ENCODE measurements around the gene ELL2. TPM values are rescaled to one million over a fixed set of nuclear protein-coding genes. Genes with fewer than 3 reads are reported as not detected.

ELL2 gene
- total RNA-seq, 1 experiment from 2014 or later: 11.2 TPM

DNA sequence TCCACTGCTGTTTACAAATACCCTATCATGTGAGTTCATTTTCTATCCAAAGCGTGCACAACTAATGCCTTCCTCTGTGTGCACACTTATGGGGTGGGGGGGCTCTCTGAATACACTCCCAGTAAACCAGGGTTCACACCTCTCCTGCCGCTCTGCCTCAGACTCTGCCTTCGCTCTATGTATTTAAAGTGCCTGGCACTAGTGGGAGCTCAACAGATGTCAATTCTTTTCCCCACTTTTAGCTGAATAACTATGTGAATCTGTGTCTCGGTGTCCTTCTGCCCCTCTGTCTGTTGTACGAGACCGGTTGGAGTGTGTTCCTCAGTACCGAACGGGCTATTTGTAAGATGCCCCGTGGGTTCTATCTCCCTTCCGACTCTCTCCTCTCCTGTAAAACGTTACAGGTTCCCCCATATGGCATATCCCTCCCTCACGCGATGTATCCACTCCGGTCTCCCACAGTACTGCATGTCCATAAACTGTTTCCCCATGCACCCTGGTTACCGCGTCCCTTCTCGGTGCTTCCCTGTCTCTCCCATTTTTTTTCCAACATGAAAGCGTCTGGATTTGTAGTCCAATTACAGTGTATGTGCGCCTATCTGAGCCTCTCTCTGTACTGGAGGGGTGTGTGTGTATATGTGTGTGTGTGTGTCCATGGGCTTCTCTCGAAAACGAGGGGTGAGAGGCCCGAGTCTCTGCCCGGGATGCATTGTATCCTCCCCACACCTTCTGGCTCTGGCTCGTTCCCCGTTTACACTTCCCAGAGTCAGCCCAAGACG is 1.6 kb downstream of the ELL2 start:
- in situ Hi-C loops (cut with HindIII; ENCODE audit: low pct_unique_long_range_greater_than_20kb, low sequenced_read_pairs): no loop called here

DNA sequence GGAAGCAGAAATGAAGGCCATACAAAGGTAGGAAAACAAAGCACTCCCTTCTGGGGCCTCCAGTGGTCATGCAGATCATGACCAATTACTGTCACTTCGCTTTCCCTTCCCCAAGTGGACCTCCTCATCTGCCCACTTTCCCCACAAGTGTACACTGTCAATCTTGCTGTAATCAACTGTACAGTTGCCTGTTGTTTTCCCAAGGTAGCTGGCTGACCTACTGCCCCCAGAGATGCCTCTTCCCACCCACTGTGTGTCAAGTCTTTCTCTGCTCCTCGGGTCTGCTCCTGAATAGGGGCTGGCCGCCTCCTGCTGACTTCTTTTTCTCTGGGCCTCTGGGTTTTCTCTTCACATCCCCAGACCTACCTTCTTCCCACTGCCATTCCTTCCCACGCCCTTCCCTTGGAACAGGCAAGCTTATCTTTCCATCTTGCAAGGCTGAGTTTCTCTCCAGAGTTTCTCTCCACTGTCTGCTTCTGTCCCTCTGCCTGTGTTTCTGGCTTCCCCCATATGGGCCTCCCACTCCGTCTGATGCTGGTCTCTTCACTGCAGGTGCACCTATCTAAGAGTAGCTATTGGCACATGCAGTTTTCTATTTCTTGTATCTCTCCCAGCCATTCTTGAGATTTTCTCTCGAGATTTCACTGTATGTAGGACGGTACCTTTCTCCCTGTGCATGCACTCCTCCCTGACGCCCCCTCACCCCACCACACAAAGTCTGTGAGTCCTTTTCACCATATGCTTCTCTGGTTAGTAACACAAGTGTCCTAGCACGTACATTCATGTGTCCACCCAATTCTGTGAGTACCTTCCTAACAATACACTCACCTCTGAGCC is 2.4 kb downstream of the ELL2 start:
- DNase-seq (ENCODE audit: low read depth, low spot score): no peak
- in situ Hi-C loops (cut with HindIII; ENCODE audit: low pct_unique_long_range_greater_than_20kb, low sequenced_read_pairs): no loop called here

More for the DNA sequence above, 1.6 kb downstream of the ELL2 start:
- DNase-seq (ENCODE audit: low read depth, low spot score): no peak

DNA sequence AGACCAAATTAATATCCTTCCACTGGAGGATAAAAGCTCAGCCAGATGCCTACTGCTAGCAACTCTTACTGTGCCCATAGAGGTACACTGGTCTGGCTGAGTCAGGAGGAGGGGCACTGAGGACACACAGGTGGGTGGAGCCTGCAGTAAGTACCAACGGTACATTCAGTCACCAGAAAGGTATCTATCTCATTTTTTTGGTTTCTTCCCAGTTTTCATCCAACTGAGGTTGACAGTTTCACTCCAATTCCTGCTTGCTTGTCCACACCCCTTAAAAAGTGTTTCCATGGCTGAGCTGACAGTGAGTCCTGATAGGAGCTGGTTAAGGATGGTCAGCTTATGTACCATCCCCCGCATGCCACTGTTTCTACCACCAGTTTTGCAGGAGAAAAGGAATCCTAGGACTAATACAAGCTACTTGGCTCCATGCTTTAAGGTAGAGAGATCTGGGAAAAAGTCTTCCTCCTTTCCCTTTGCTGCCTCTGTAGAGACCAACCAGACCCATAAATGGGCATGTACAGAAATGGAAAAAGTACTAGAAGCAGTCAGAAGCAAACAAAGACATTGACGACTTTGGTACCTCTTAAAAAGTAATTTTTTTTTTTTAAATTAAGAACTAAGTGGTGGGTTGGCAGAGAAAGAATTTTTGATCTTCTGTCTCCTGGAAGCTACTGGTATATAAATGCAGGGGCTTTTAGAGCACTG is 3.2 kb downstream of the ELL2 start:
- in situ Hi-C loops (cut with HindIII; ENCODE audit: low pct_unique_long_range_greater_than_20kb, low sequenced_read_pairs): no loop called here
- no peak for DNase-seq (ENCODE audit: low read depth, low spot score)

DNA sequence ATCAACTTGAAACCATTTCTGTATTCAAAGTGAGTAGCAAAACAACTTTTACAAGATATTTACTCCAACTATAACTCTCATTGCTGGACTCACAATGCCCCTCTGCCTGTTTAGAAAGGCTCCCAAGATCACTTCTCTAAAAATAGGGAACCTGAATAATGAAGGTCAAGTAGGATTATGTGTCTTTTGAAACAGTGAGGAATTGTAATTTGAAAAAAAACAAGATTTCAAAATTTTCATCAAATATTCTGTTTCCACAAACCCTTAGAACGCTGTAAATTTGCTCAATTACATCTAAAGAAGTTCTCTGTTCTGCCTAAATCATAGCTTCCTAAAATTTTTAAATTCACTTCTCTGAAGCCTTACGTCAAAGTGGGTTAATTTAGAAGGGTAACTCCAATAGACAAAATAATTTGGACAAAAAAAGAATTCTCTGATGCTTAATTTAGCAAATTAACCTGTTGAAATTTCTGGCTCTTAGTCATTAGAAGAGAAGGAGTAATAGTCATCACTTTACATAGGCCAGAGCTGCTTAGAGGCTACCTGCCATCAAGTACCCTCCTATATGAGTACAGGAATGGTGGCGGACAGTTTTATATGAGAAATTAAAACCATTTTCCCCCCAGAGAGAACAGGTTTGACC is 4.0 kb downstream of the ELL2 start:
- DNase-seq (ENCODE audit: low read depth, low spot score): no peak
- in situ Hi-C loops (cut with HindIII; ENCODE audit: low pct_unique_long_range_greater_than_20kb, low sequenced_read_pairs): no loop called here

DNA sequence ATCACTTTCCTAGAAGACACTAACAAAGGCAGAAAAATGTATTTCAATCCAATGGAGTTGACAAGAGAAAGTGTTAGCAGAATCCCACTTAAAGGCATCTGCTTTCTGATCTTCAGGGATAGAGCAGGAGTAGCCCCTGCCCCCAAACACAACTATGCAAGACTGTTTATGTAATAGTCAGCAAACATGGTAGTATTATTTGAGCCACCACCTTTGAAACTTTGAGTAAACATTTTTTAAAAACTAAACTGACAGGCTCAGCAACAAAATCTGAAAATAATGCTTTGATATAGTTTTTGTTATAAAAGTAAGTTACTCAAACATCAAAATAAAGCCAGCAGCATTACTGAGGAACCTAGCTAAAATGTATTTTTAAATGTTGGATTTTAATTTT is 4.8 kb downstream of the ELL2 start:
- DNase-seq (ENCODE audit: low read depth, low spot score): no peak
- in situ Hi-C loops (cut with HindIII; ENCODE audit: low pct_unique_long_range_greater_than_20kb, low sequenced_read_pairs): no loop called here

DNA sequence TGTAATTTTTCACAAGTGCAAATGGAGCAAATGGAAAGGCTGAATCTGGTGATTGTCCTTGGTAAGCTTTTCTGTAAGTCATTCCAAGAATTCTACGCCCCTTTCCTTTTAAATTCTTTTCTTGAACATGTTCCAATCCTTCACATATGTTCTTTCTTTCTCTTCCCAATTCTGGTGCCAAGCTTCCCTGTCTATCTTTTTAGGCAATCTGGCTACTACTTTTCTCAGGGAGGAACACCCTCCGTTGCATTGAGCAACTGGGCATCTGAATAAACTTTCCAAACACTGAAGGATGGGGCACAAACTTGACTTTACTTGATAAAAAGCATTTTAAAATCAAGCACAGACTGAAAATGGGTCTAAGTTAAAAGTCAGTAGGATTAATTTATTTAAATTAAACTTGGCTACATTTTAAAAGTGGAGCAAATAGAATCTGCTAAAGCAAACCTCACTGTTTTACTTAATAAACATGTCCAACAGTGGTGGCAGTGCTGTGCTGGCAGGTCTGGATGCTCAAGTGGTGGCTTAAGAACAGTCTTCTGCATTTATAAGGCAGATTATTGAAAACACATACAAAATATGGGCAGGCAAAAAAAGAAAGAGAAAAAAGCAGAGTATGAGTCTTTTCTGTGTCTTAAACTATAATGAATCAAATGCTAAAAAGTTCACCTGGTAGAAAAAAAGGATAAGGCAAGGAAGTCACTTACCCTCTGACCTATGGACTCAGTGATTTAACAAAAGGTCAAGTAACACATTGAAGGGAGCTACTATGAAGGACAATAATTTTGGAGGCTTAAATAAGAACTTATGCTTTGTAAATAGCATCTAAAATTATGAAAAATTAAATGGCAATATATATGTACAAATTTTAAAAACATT is 5.4 kb downstream of the ELL2 start:
- DNase-seq (ENCODE audit: low read depth, low spot score): no peak
- in situ Hi-C loops (cut with HindIII; ENCODE audit: low pct_unique_long_range_greater_than_20kb, low sequenced_read_pairs): no loop called here

DNA sequence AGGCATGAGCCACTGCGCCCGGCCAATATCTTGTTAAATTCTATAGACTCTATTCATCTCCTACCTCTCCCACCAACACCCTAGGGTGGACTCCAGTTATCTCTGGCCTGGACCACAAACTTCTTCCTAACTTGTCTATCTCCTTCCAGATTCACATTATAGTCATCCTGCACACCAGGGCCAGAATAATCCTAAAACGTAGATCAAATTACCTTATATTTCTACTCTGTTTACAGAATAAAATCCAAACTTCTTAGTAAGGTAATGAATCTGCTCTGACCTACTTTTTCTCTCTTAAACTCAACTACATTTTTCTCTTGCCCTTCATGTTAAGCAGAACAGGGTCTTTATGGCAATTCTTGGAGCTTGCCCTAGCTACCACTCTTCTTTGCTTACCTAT is 6.9 kb downstream of the ELL2 start:
- DNase-seq (ENCODE audit: low read depth, low spot score): no peak
- in situ Hi-C loops (cut with HindIII; ENCODE audit: low pct_unique_long_range_greater_than_20kb, low sequenced_read_pairs): no loop called here

DNA sequence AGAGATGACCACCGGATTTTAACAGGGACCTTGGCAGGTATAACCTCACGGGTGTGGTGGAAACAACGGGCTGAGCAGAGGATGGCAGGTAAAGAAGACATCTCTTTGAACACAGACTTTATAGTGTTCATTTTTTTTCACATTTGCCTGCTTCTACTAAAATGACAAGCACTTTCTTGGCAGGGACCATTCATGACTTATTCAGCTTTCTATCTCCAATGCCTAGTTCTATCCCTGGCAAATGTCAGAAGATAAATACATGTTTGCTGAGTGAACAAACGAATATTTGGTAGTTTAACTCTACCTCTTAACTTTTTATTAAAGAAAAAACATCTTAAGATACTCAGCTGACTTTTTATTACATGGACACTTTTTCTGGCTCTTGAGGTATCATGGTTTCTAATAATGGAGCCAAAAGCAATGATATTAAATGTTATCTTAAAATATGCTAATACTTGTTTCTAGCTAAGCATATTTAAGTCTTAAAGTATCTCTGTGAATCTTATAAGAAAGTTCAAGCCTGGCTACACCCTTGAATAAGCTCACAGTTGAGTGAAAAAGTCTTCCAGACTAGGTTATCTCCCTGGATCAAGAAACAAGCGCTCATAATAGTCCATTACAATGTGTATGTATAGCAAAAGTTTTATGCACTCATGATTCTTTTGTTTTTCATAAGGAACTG is 8.5 kb downstream of the ELL2 start:
- in situ Hi-C loops (cut with HindIII; ENCODE audit: low pct_unique_long_range_greater_than_20kb, low sequenced_read_pairs): no loop called here
- no peak for DNase-seq (ENCODE audit: low read depth, low spot score)

DNA sequence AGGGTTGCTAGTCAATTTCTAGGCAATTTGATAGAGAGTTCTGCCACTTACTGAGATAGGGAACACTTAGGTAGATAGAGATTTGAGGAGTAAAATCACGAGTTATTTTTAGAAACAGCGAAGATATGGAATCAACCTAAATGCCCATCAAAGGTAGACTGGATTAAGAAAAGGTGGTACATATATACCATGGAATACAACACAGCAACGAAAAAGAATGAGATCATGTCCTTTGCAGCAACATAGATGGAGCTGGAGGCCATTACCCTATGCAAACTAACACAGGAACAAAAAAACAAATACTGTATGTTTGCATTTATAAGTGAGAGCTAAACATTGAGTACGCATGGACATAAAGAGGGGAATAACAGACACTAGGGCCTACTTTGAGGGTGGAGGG is 9.7 kb downstream of the ELL2 start:
- DNase-seq (ENCODE audit: low read depth, low spot score): no peak
- in situ Hi-C loops (cut with HindIII; ENCODE audit: low pct_unique_long_range_greater_than_20kb, low sequenced_read_pairs): no loop called here

DNA sequence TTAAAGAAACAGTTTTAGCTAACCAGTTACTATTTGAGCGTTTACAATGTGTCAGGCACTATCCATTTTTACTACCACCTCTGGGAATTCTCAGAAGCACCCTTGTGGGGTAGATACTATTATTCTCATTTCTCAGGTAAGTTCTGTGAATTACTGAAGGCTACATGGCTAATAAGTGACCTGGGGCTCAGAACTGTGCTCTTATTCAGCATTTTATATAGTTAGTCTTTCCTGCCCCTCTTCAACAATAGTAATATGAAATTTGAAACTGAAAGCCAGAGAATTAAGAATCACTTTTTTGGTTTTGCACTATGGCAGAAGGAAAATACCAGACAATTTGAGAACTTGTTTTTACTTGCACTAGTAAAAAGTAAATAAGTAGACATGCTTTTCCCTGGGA is 11.8 kb downstream of the ELL2 start:
- in situ Hi-C loops (cut with HindIII; ENCODE audit: low pct_unique_long_range_greater_than_20kb, low sequenced_read_pairs): no loop called here
- DNase-seq (ENCODE audit: low read depth, low spot score): no peak

DNA sequence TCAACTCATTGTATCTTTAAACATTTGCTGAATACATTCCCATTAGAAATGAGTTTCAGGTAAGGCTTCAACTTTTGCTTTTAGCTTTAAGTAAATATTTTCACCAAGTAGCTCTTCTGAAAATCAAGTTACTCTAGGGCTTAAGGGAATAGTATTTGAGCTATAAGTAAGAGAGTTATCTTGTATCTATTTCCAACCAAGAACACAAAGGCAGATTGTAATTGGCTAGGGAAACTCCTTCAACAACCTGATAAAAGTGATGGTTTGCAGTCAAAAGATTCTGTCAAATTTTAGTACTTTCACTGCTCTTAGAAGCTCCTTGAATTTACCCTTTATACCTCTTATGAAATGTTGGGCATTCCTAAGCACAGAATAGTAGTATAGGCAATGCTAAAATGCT is 13.0 kb downstream of the ELL2 start:
- in situ Hi-C loops (cut with HindIII; ENCODE audit: low pct_unique_long_range_greater_than_20kb, low sequenced_read_pairs): no loop called here
- DNase-seq (ENCODE audit: low read depth, low spot score): no peak

DNA sequence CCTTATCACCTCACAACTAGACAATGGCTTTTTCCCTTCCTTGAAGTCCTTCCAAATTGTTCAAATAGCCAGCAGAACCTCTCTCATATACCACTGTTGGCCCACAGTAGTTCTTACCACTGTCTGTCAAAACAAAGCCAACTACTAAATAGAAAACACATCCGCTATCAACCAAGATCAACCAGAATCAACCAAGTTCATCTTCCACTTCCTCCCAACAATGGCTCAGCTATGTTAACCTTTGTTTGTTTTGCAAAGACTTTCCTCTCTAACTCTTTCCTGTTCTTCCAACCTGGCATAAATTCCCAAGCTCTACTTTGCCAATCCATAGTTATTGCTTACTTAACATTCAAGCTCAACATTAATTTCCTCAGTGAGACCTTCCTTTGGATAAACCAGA is 15.2 kb downstream of the ELL2 start:
- in situ Hi-C loops (cut with HindIII; ENCODE audit: low pct_unique_long_range_greater_than_20kb, low sequenced_read_pairs): no loop called here
- DNase-seq (ENCODE audit: low read depth, low spot score): no peak

DNA sequence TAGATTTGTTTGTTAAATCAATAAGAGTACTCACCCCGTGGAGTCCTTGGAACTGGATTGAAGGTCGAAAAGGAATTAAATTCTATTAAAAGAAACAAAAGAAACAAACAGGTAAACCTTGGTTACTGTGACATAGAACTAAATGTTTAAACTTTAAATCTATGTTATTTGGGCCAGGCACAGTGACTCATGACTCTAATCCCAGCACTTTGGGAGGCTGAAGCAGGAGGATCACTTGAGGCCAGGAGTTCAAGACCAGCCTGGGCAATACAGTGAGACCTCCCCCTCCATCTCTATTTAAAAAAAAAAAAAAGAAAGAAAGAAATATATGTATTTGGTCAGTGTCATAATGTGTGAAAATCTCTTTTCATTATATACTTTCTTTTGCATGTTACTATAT is 18.7 kb downstream of the ELL2 start:
- DNase-seq (ENCODE audit: low read depth, low spot score): no peak
- in situ Hi-C loops (cut with HindIII; ENCODE audit: low pct_unique_long_range_greater_than_20kb, low sequenced_read_pairs): no loop called here

DNA sequence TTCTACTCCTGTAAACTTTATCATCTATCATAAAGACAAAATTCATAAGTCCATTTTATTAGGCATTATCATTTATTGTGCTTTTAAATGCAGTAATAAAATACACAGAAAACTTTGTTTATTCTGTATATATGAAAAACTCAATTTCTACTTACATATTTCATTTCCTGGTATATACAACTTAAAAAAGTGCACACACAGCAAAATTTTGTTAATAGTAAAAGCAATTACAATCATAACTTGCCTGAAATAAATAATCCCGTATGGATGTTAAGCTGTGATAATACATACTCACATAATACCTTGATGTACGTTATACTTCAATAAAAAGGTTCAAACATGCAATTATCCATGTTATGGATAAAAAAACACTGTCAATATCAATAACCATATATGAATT is 19.2 kb downstream of the ELL2 start:
- no peak for DNase-seq (ENCODE audit: low read depth, low spot score)
- in situ Hi-C loops (cut with HindIII; ENCODE audit: low pct_unique_long_range_greater_than_20kb, low sequenced_read_pairs): no loop called here

DNA sequence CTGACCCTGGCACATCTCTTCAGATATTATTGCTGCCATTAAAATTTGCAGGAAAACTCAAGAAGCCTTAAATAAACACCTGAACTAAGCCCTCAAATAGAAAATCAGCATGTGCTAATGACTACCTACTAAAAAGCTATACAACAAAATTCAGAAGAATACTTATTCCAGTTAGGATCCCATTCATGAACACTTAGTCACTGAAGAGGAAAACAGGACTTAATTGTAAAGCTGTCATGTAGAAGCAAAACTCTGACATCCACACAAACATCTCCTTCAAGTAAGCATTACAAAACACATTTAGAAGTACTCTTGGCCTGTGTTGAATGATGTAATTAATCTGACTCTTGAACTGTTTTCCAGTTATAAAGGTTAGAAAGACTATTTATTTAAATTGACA is 19.9 kb downstream of the ELL2 start:
- in situ Hi-C loops (cut with HindIII; ENCODE audit: low pct_unique_long_range_greater_than_20kb, low sequenced_read_pairs): no loop called here
- DNase-seq (ENCODE audit: low read depth, low spot score): peak; percentile 15

DNA sequence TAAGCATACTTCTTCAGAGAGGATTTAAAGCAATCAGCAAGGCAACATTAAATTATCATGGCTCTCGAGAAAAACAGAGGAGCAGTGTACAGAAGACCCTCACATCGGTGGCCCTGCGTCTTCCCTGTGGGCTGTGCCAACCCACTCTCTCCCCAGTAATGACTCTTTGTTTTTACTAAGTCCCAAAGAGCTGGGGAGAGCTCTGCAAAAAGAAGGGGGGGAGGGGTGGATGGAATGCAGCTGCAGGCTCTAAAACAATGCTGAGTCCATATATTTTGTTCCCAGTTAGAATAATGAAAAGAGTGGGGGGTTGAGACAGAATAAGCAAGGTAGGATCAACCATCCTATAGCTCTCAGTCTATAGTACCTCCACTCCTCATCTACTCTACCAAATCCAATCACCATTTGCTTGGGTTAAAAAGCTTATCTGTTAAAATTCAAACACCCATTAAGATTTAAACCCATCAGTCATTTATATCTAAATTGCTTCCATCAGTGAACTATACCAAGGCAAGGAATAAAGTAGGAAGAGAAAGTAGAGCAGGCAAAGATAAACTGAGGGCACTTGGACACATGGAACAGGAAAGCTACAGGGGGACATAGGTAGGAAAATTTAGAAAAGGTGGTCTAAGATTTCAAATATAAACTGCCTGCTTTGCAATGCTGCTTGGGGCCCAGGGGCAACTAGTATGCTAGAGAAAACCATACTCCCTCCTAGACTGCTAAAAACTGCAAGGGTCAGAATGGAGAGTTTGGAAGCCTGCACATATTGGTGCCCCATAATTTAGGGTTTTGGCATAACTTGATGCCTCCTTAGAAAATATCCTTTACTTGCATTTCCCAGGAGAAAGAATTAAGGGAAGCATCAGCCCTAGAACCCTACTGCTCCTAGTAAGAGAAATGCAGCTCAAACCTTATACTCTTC is 20.6 kb downstream of the ELL2 start:
- DNase-seq (ENCODE audit: low read depth, low spot score): no peak
- in situ Hi-C loops (cut with HindIII; ENCODE audit: low pct_unique_long_range_greater_than_20kb, low sequenced_read_pairs): no loop called here

Measured in SK-MEL-5 (cell line).